ENCODE results near the gene CTAG2. TPM values are rescaled to one million over a fixed set of nuclear protein-coding genes. Genes with fewer than 3 reads are reported as not detected.

Gene CTAG2
- total RNA-seq, 1 experiment from 2014 or later = 15.5 TPM

DNA sequence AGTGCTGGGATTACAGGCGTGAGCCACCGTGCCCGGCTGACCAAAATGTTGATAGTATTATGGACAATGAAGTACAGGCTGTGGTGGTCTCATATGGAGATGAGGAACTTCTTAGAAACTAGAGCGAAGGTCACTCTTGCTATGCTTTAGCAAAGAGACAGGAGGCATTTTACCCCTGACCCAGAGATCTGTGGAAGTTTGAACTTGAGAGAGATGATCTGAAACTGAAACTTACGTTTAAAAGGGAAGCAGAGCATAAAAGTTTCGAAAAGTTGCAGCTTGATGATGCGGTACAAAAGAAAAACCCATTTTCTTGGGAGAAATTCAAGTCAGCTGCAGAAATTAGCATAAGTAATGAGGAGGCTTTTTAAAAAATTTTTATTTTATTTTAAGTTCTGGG is 8.5 kb upstream of the CTAG2 start:
- Histone ChIP-seq H3K79me2 (ENCODE audit: low read length) (no peaks in the 10 kb centered on the region), H3K27ac (ENCODE audit: low read length) (no peak overlapping the region), H3K4me1 (ENCODE audit: low read length) (peaks cover 2% of the 10 kb centered on the region; the same call in 1 of the 2 replicates), H2AFZ (ENCODE audit: low read length) (no peak overlapping the region), H3K27me3 (ENCODE audit: low read length) (no peaks in the 10 kb centered on the region), H3K9ac (ENCODE audit: low read length) (no peak overlapping the region), H3K9me2 (replicated peaks; ENCODE audit: insufficient read depth, low read length) (no peaks in the 10 kb centered on the region), H3K36me3 (ENCODE audit: insufficient read depth, low read length) (no peaks in the 10 kb centered on the region), H3K4me3 (ENCODE audit: low read length) (no peak overlapping the region), H4K20me1 (ENCODE audit: insufficient read depth, low read depth, low read length) (no peaks in the 10 kb centered on the region), H3K4me2 (ENCODE audit: low read depth, low read length, poor library complexity, severe bottlenecking) (no peak overlapping the region), H3K9me3 (ENCODE audit: low read length) (no peaks in the 10 kb centered on the region)
- DNase-seq = no peak

DNA sequence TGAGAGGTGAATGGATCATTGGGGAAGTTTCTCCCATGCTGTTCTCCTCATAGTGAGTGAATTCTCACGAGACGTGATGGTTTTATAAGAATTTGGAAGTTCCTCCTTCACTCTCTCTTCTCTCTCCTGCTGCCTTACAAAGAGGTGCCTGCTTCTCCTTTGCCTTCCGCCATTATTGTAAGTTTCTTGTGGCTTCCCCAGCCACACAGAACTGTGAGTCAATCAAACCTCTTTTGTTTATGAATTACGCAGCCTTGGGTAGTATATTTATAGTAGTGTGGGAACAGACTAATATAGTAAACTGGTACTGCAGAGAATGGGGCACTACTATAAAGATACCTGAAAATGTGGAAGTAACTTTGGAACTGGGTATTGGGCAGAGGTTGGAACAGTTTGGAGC is 7.8 kb upstream of the CTAG2 start:
- no peaks in the 10 kb centered on the region for H3K9me3 ChIP-seq (ENCODE audit: low read length)
- H3K4me3 ChIP-seq (ENCODE audit: low read length) = no peak overlapping the region
- no peak for DNase-seq
- no peaks in the 10 kb centered on the region for H4K20me1 ChIP-seq (ENCODE audit: insufficient read depth, low read depth, low read length)
- no peaks in the 10 kb centered on the region for H3K27me3 ChIP-seq (ENCODE audit: low read length)
- peaks cover 2% of the 10 kb centered on the region; the same call in 1 of the 2 replicates for H3K4me1 ChIP-seq (ENCODE audit: low read length)
- H2AFZ ChIP-seq (ENCODE audit: low read length) = no peak overlapping the region
- no peak overlapping the region for H3K27ac ChIP-seq (ENCODE audit: low read length)
- H3K79me2 ChIP-seq (ENCODE audit: low read length) = no peaks in the 10 kb centered on the region
- no peak overlapping the region for H3K9ac ChIP-seq (ENCODE audit: low read length)
- no peak overlapping the region for H3K4me2 ChIP-seq (ENCODE audit: low read depth, low read length, poor library complexity, severe bottlenecking)
- no peaks in the 10 kb centered on the region for H3K36me3 ChIP-seq (ENCODE audit: insufficient read depth, low read length)
- no peaks in the 10 kb centered on the region for H3K9me2 ChIP-seq (replicated peaks; ENCODE audit: insufficient read depth, low read length)

DNA sequence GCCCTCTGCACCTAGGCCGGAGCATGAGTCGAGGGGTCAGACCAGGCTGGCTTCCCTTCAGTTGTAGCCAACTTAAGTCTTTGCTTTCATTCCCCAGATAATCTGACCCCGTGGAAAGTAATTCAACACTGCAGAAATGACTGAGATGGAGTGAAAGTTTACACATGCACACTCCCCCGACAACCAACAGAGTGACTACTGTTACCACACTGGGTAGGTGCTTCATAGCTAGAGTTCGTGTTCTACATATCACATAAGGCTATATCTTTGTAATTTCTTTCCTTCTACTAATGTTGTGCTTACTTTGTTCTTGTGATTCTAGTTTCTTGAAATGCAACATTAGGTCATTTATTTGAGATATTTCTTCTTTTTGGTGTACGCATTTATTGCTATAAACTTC is 7.2 kb upstream of the CTAG2 start:
- Histone ChIP-seq H3K4me3 (ENCODE audit: low read length) (no peak overlapping the region), H3K9ac (ENCODE audit: low read length) (no peak overlapping the region), H3K9me2 (replicated peaks; ENCODE audit: insufficient read depth, low read length) (no peaks in the 10 kb centered on the region), H4K20me1 (ENCODE audit: insufficient read depth, low read depth, low read length) (no peaks in the 10 kb centered on the region), H3K79me2 (ENCODE audit: low read length) (no peaks in the 10 kb centered on the region), H3K4me1 (ENCODE audit: low read length) (peaks cover 2% of the 10 kb centered on the region; the same call in 1 of the 2 replicates), H2AFZ (ENCODE audit: low read length) (no peak overlapping the region), H3K27me3 (ENCODE audit: low read length) (no peaks in the 10 kb centered on the region), H3K4me2 (ENCODE audit: low read depth, low read length, poor library complexity, severe bottlenecking) (no peak overlapping the region), H3K27ac (ENCODE audit: low read length) (no peak overlapping the region), H3K9me3 (ENCODE audit: low read length) (no peaks in the 10 kb centered on the region), H3K36me3 (ENCODE audit: insufficient read depth, low read length) (no peaks in the 10 kb centered on the region)
- DNase-seq = no peak

DNA sequence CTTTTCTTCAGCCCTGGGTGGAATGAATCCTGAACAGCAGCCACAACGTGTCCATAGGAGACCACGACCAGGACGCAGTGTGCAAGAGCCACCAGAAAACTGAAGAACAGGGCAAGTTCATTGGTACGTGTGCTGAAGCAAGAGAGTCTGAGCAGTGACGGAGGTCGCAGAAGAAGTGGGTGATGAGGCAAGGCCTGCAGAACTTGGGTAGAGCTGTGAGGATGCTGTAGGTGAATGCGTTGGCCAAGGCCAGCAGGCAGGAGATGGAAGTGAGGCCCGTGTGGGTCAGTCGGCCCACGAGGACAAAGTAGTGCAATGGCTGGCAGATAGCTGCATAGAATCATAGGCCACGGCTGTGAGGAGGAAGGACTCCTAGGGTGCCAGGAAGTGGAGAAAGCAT is 5.6 kb upstream of the CTAG2 start:
- no peak overlapping the region for H3K9ac ChIP-seq (ENCODE audit: low read length)
- H3K27me3 ChIP-seq (ENCODE audit: low read length) = no peaks in the 10 kb centered on the region
- H3K36me3 ChIP-seq (ENCODE audit: insufficient read depth, low read length) = no peaks in the 10 kb centered on the region
- no peaks in the 10 kb centered on the region for H3K9me3 ChIP-seq (ENCODE audit: low read length)
- no peak overlapping the region for H3K4me3 ChIP-seq (ENCODE audit: low read length)
- H3K79me2 ChIP-seq (ENCODE audit: low read length) = no peaks in the 10 kb centered on the region
- no peaks in the 10 kb centered on the region for H4K20me1 ChIP-seq (ENCODE audit: insufficient read depth, low read depth, low read length)
- no peaks in the 10 kb centered on the region for H3K9me2 ChIP-seq (replicated peaks; ENCODE audit: insufficient read depth, low read length)
- peaks cover 2% of the 10 kb centered on the region; the same call in 1 of the 2 replicates for H3K4me1 ChIP-seq (ENCODE audit: low read length)
- no peak for DNase-seq
- H3K4me2 ChIP-seq (ENCODE audit: low read depth, low read length, poor library complexity, severe bottlenecking) = no peak overlapping the region
- no peak overlapping the region for H3K27ac ChIP-seq (ENCODE audit: low read length)
- no peak overlapping the region for H2AFZ ChIP-seq (ENCODE audit: low read length)

DNA sequence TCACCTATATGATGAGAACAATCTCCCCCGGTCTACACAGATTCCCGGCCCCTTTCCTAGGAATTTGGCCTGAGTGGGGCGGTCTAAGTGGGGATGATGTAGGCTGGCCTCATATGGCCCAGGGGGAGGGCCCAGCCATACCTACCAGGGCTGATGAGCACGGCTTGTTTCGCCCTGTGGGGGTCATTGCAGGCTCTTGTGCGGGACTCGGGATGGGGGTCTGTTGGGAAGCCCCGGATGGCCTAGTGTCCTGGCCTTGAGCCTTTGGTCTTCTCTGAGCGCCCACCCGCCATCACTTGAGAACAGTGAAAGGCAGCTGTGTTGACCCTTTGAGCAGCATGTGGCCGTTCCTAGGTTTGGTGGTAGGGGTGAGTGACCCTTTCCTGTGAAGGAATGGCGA is 4.8 kb upstream of the CTAG2 start:
- Histone ChIP-seq H3K9ac (ENCODE audit: low read length) (no peak overlapping the region), H3K27me3 (ENCODE audit: low read length) (no peaks in the 10 kb centered on the region), H2AFZ (ENCODE audit: low read length) (no peak overlapping the region), H3K27ac (ENCODE audit: low read length) (no peak overlapping the region), H3K36me3 (ENCODE audit: insufficient read depth, low read length) (no peaks in the 10 kb centered on the region), H3K9me2 (replicated peaks; ENCODE audit: insufficient read depth, low read length) (no peaks in the 10 kb centered on the region), H3K4me2 (ENCODE audit: low read depth, low read length, poor library complexity, severe bottlenecking) (no peak overlapping the region), H3K9me3 (ENCODE audit: low read length) (no peaks in the 10 kb centered on the region), H3K79me2 (ENCODE audit: low read length) (no peaks in the 10 kb centered on the region), H4K20me1 (ENCODE audit: insufficient read depth, low read depth, low read length) (no peaks in the 10 kb centered on the region), H3K4me3 (ENCODE audit: low read length) (no peak overlapping the region), H3K4me1 (ENCODE audit: low read length) (peaks cover 2% of the 10 kb centered on the region; the same call in 1 of the 2 replicates)
- no peak for DNase-seq

DNA sequence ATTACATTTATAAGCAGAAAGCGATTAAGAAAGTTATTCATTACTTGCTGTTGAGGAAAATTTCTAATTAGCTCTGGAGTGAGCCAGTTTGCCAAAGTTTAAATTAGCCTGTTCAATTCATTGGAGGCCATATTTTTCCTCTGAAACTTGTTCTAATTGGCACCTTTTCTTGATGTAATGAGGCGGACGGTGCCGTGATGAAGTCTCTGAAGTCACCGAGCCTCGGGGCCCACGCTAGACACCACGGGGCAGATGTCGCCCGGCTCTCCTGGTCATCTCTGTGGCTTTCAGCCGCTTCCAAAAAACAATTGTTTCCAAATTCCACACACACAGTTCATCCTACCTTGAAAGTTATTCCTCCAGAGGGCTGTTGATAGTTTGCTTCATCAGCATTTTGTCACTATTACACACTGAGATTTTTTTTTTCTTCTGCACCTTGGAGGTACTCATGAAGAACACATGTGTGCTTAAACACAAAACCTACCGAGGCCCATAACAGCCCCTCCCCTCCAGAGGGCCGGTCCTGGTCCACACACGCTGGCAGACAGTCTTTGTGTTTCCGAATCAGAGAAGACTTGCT is 3.9 kb upstream of the CTAG2 start:
- no peaks in the 10 kb centered on the region for H3K27me3 ChIP-seq (ENCODE audit: low read length)
- no peaks in the 10 kb centered on the region for H4K20me1 ChIP-seq (ENCODE audit: insufficient read depth, low read depth, low read length)
- peaks cover 2% of the 10 kb centered on the region; the same call in 1 of the 2 replicates for H3K4me1 ChIP-seq (ENCODE audit: low read length)
- no peak overlapping the region for H3K4me2 ChIP-seq (ENCODE audit: low read depth, low read length, poor library complexity, severe bottlenecking)
- H3K36me3 ChIP-seq (ENCODE audit: insufficient read depth, low read length) = no peaks in the 10 kb centered on the region
- no peak overlapping the region for H3K9ac ChIP-seq (ENCODE audit: low read length)
- no peak for DNase-seq
- no peaks in the 10 kb centered on the region for H3K79me2 ChIP-seq (ENCODE audit: low read length)
- H2AFZ ChIP-seq (ENCODE audit: low read length) = no peak overlapping the region
- H3K4me3 ChIP-seq (ENCODE audit: low read length) = no peak overlapping the region
- no peaks in the 10 kb centered on the region for H3K9me3 ChIP-seq (ENCODE audit: low read length)
- no peaks in the 10 kb centered on the region for H3K9me2 ChIP-seq (replicated peaks; ENCODE audit: insufficient read depth, low read length)
- H3K27ac ChIP-seq (ENCODE audit: low read length) = no peak overlapping the region

DNA sequence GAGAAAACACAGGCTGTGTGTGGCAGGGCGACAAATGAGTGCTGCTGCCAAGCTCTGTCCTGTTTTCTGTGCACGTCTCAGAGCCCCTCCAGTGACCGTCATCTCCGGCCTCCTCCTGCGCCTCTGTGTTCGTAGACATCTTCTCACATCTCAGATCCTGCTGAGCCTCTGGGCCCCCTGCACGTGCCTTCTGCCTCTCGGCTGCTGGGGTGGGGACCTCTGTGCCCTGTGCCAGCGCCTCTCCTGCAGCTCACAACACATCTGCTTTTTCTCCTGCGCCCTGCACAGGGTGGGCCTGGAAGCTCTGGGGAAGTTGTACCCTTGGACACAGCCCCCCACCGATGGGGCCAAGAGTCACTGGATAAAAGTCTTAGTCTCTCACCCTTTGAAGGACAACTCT is 2.4 kb upstream of the CTAG2 start:
- H3K9me2 ChIP-seq (replicated peaks; ENCODE audit: insufficient read depth, low read length) = no peaks in the 10 kb centered on the region

DNA sequence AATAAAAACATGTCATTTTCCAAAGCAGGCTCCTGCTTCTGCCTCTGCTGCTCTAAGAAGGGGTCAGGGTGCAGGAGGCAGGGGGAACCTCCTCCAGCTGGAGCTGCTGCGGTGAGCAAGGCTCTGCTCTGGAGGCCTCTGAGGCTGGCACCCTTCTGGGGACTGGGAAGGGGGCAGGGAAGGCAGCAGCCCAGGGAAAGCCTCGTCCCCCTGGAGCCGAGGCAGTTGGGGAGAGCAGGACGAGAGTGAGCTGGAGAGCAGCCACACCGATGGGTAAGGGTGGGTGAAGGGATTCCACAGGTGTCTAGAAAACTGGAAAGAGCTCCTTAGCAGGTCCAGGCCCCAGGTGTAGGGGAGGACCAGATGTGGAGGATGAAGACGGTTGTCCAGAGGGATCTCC is 2.0 kb upstream of the CTAG2 start:
- no peak overlapping the region for H2AFZ ChIP-seq (ENCODE audit: low read length)
- no peak overlapping the region for H3K4me2 ChIP-seq (ENCODE audit: low read depth, low read length, poor library complexity, severe bottlenecking)
- H3K9me2 ChIP-seq (replicated peaks; ENCODE audit: insufficient read depth, low read length) = no peaks in the 10 kb centered on the region
- no peaks in the 10 kb centered on the region for H3K79me2 ChIP-seq (ENCODE audit: low read length)
- no peaks in the 10 kb centered on the region for H4K20me1 ChIP-seq (ENCODE audit: insufficient read depth, low read depth, low read length)
- no peak overlapping the region for H3K9ac ChIP-seq (ENCODE audit: low read length)
- DNase-seq = no peak
- H3K27ac ChIP-seq (ENCODE audit: low read length) = no peak overlapping the region
- H3K36me3 ChIP-seq (ENCODE audit: insufficient read depth, low read length) = no peaks in the 10 kb centered on the region
- H3K9me3 ChIP-seq (ENCODE audit: low read length) = no peaks in the 10 kb centered on the region
- no peaks in the 10 kb centered on the region for H3K27me3 ChIP-seq (ENCODE audit: low read length)
- no peaks in the 10 kb centered on the region for H3K4me1 ChIP-seq (ENCODE audit: low read length)
- no peak overlapping the region for H3K4me3 ChIP-seq (ENCODE audit: low read length)

More for the DNA sequence above, 2.4 kb upstream of the CTAG2 start:
- no peaks in the 10 kb centered on the region for H3K79me2 ChIP-seq (ENCODE audit: low read length)
- DNase-seq = no peak
- no peaks in the 10 kb centered on the region for H3K27me3 ChIP-seq (ENCODE audit: low read length)
- H3K4me3 ChIP-seq (ENCODE audit: low read length) = no peak overlapping the region
- H3K9me3 ChIP-seq (ENCODE audit: low read length) = no peaks in the 10 kb centered on the region
- H3K27ac ChIP-seq (ENCODE audit: low read length) = no peak overlapping the region
- H4K20me1 ChIP-seq (ENCODE audit: insufficient read depth, low read depth, low read length) = no peaks in the 10 kb centered on the region
- H3K9ac ChIP-seq (ENCODE audit: low read length) = no peak overlapping the region
- H3K36me3 ChIP-seq (ENCODE audit: insufficient read depth, low read length) = no peaks in the 10 kb centered on the region
- H3K4me2 ChIP-seq (ENCODE audit: low read depth, low read length, poor library complexity, severe bottlenecking) = no peak overlapping the region
- no peaks in the 10 kb centered on the region for H3K4me1 ChIP-seq (ENCODE audit: low read length)
- no peak overlapping the region for H2AFZ ChIP-seq (ENCODE audit: low read length)

Measured in Karpas-422 (cell line).